ENCODE data around the gene C14orf93. TPM values are rescaled to one million over a fixed set of nuclear protein-coding genes. Genes with fewer than 3 reads are reported as not detected.

Gene C14orf93
- total and polyA plus RNA-seq, 2 donors (not counting 1 experiment from before 2014, with no cell fraction given) = 17.9 to 26.8 TPM

DNA sequence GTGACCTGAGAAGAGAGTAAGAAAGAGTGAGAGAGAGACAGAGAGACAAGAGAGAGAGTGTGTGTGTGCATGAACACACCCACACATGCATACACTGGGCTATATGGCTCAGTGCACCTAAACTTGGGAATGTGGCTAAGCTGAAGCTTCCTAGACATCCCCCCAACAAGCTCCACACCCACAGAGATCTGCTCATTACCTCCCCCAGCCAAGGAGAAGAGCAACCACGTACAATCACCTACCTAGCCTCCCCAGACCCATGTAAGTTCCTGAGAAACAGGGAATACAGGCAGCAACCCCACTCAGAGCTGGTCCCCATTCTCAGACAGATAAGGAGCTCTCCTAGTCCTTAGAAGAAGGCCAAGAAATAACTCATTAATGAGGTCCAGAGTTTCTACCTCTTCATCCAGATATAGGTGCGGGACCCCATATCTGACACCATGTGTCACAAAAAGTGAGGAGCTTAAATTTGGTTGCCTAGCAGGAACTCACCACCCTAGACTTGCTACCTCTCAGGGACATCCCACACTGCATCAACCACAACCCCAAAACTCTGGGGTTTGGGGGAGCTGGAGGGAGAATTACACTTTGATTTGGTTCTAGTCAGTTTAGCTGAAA, 37.5 kb downstream of the C14orf93 start:
- Histone ChIP-seq H3K79me2 (ENCODE audit: control insufficient read depth, insufficient read depth, low read length) (no peaks in the 10 kb centered on the region), H3K4me3 (ENCODE audit: control extremely low read depth in 1 of 5, extremely low read depth in 1 of 5, insufficient read depth in 1 of 5, low read depth in 2 of 5, low read length in 4 of 5) (no peak overlapping the region), H3K27ac (ENCODE audit: low read length in 2 of 2) (no peak overlapping the region), H3K9ac (ENCODE audit: low read length) (no peak overlapping the region), H3K36me3 (replicated peaks in 1 of 2; ENCODE audit: control extremely low read depth in 1 of 2, control insufficient read depth in 1 of 2, extremely low read depth in 1 of 2, insufficient read depth in 2 of 2, low read length in 1 of 2) (no peaks in the 10 kb centered on the region), H3K9me3 (ENCODE audit: control extremely low read depth in 1 of 3, control insufficient read depth in 2 of 3, insufficient read depth in 1 of 3, low read length in 2 of 3) (no peaks in the 10 kb centered on the region), H4K20me1 (ENCODE audit: control insufficient read depth, insufficient read depth, low read length, poor library complexity, severe bottlenecking) (no peaks in the 10 kb centered on the region), H3K4me2 (replicated peaks; ENCODE audit: low read depth, low read length, poor library complexity, severe bottlenecking) (no peak overlapping the region), H2AFZ (ENCODE audit: insufficient read depth, low read depth, low read length, poor library complexity, severe bottlenecking) (no peak overlapping the region), H3K4me1 (ENCODE audit: control insufficient read depth in 2 of 2, insufficient read depth in 2 of 2, low read length in 2 of 2) (peaks cover 0 to 5% of the 10 kb centered on the region in 2 donors), H3K27me3 (replicated peaks in 1 of 4; ENCODE audit: control extremely low read depth in 1 of 4, control insufficient read depth in 3 of 4, insufficient read depth in 4 of 4, low read length in 3 of 4) (peaks cover 0 to 5% (median 0%) of the 10 kb centered on the region in 4 experiments)
- ATAC-seq (ENCODE audit: low read depth) (no peak), DNase-seq (no peak)
- ChIA-PET POLR2A (interaction anchor here (1.6 kb wide), 1 partner anchor 85 kb away, joined by 3 read pairs; no protein-coding TSS in a partner anchor), CTCF (interaction anchor here (0.7 to 36.3 kb wide), 28 partner anchors 11 to 415 kb away, joined by 3 to 1134 read pairs (median 4); partner anchors contain the start of genes AJUBA, CDH24, HAUS4 and PRMT5)
- intact Hi-C loops (cut with micrococcal nuclease) = no loop called here
- no peak overlapping the region for H3K27ac Mint-ChIP-seq
- no peaks in the 10 kb centered on the region for H3K9me3 Mint-ChIP-seq (ENCODE audit: insufficient read depth)
- TF ChIP-seq EZH2 (IDR thresholded peaks at IDR 0.05; ENCODE audit: borderline replicate concordance, insufficient read depth, low read depth, low read length, poor library complexity, severe bottlenecking) = no peak
- TF ChIP-seq, protein P1, sequence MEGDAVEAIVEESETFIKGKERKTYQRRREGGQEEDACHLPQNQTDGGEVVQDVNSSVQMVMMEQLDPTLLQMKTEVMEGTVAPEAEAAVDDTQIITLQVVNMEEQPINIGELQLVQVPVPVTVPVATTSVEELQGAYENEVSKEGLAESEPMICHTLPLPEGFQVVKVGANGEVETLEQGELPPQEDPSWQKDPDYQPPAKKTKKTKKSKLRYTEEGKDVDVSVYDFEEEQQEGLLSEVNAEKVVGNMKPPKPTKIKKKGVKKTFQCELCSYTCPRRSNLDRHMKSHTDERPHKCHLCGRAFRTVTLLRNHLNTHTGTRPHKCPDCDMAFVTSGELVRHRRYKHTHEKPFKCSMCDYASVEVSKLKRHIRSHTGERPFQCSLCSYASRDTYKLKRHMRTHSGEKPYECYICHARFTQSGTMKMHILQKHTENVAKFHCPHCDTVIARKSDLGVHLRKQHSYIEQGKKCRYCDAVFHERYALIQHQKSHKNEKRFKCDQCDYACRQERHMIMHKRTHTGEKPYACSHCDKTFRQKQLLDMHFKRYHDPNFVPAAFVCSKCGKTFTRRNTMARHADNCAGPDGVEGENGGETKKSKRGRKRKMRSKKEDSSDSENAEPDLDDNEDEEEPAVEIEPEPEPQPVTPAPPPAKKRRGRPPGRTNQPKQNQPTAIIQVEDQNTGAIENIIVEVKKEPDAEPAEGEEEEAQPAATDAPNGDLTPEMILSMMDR (IDR thresholded peaks at IDR 0.05) = no peak
- H3K27me3 Mint-ChIP-seq = peaks cover 15% of the 10 kb centered on the region
- peaks cover 4% of the 10 kb centered on the region for H3K4me1 Mint-ChIP-seq
- no peak overlapping the region for H3K4me3 Mint-ChIP-seq
- 40% methylated on average over 1 of the region's 2 CpGs for WGBS (ENCODE audit: insufficient coverage)

DNA sequence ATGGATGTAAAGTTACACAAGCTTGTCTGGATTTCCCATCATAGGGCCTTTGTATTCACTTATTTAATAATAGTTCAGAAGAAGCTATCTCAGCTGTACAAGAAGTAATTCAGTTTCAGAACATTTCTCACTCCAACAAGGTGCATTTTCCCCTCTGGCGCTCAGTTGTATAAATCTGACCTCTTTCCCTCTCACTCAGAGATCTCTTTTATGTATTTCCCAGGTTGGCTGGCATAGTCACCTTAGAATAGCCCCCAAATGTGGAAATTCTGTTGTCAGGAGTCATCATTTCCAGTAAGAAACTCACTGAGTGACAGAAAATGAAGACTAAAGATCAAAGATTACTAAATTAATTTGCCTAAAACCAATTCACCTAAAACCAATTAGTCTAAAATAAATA, 38.8 kb downstream of the C14orf93 start:
- H4K20me1 ChIP-seq (ENCODE audit: control insufficient read depth, insufficient read depth, low read length, poor library complexity, severe bottlenecking) = no peaks in the 10 kb centered on the region
- ChIA-PET POLR2A (interaction anchor here (0.7 kb wide), 1 partner anchor 13 kb away, joined by 6 read pairs; no protein-coding TSS in a partner anchor), CTCF (interaction anchor here (1.0 to 36.3 kb wide), 7 partner anchors 13 to 414 kb away, joined by 3 to 1134 read pairs (median 23); partner anchors contain the start of genes AJUBA, CDH24 and HAUS4)
- no peaks in the 10 kb centered on the region for H3K4me1 Mint-ChIP-seq
- H3K27me3 ChIP-seq (replicated peaks in 1 of 4; ENCODE audit: control extremely low read depth in 1 of 4, control insufficient read depth in 3 of 4, insufficient read depth in 4 of 4, low read length in 3 of 4) = no peaks in the 10 kb centered on the region
- H3K4me3 Mint-ChIP-seq = no peak overlapping the region
- TF ChIP-seq, protein P1 (IDR thresholded peaks at IDR 0.05) = no peak
- TF ChIP-seq EZH2 (IDR thresholded peaks at IDR 0.05; ENCODE audit: borderline replicate concordance, insufficient read depth, low read depth, low read length, poor library complexity, severe bottlenecking) = no peak
- no peak overlapping the region for H3K27ac Mint-ChIP-seq
- intact Hi-C loops (cut with micrococcal nuclease) = no loop called here
- H3K9ac ChIP-seq (ENCODE audit: low read length) = no peak overlapping the region
- H3K9me3 ChIP-seq (ENCODE audit: control extremely low read depth in 1 of 3, control insufficient read depth in 2 of 3, insufficient read depth in 1 of 3, low read length in 2 of 3) = no peaks in the 10 kb centered on the region
- DNase-seq (no peak), ATAC-seq (ENCODE audit: low read depth) (no peak)
- H3K27me3 Mint-ChIP-seq = peaks cover 15% of the 10 kb centered on the region
- H3K79me2 ChIP-seq (ENCODE audit: control insufficient read depth, insufficient read depth, low read length) = no peaks in the 10 kb centered on the region
- H3K36me3 ChIP-seq (replicated peaks in 1 of 2; ENCODE audit: control extremely low read depth in 1 of 2, control insufficient read depth in 1 of 2, extremely low read depth in 1 of 2, insufficient read depth in 2 of 2, low read length in 1 of 2) = no peaks in the 10 kb centered on the region
- H3K9me3 Mint-ChIP-seq (ENCODE audit: insufficient read depth) = no peaks in the 10 kb centered on the region
- H3K4me2 ChIP-seq (replicated peaks; ENCODE audit: low read depth, low read length, poor library complexity, severe bottlenecking) = no peak overlapping the region
- 100% methylated on average over 1 of the region's 1 CpG for WGBS (ENCODE audit: insufficient coverage)
- no peak overlapping the region for H3K27ac ChIP-seq (ENCODE audit: low read length in 2 of 2)
- H3K4me3 ChIP-seq (ENCODE audit: control extremely low read depth in 1 of 5, extremely low read depth in 1 of 5, insufficient read depth in 1 of 5, low read depth in 2 of 5, low read length in 4 of 5) = no peak overlapping the region
- no peaks in the 10 kb centered on the region for H3K4me1 ChIP-seq (ENCODE audit: control insufficient read depth in 2 of 2, insufficient read depth in 2 of 2, low read length in 2 of 2)
- H2AFZ ChIP-seq (ENCODE audit: insufficient read depth, low read depth, low read length, poor library complexity, severe bottlenecking) = no peak overlapping the region
